ENCODE measurements around the gene KIF3A.

Gene KIF3A

DNA sequence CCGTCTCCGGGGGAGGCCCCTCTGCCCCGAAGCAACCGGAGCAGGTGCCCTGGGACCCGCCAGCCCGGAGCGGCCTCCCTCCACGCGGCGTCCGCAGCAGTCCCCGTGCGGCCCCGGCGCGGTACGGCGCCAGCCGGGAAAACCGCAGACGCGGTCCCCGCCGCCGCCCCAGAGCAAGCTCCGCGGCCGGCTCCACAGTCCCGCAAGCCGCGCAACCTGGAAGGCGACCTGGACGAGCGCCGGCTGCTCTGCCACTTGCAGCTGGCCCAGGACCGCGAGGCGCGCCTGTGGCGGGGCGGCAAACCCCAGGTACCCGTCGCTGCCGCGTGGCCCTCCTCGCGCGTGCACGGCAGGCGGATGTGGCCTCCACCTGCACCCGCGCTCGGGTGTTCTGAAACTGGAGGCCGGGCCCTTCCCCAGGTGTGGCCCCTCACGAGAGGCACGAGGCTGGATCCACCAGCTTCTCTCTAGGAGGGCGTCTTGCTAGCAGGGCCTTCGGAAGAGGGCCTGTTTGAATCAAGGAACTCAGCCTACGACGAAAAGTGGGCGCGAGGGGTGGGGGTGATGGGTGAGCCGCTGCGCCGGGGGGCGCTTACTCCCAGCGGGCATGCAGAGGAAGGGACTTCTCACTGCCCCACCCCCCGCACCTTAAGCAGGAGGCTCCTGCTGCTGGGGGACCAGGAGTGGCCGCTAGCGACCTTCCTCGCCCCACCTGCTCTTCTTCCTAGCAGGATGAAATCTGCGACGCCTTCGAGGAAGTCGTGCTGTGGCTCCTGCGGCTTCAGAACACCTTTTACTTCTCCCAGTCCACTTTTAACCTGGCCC lies 10.5 kb upstream of the KIF3A start:
- Histone ChIP-seq H3K36me3 (ENCODE audit: control insufficient read depth, low read length) (no peaks in the 10 kb centered on the region), H3K4me3 (ENCODE audit: low read length) (peak overlapping the region; percentile 79), H3K27ac (ENCODE audit: low read depth, low read length) (no peak overlapping the region), H3K9me2 (replicated peaks; ENCODE audit: control insufficient read depth, low read length) (no peaks in the 10 kb centered on the region), H4K20me1 (ENCODE audit: control insufficient read depth, insufficient read depth, low read depth, low read length) (no peaks in the 10 kb centered on the region), H3K4me1 (ENCODE audit: control insufficient read depth, low read length) (peaks cover 10% of the 10 kb centered on the region), H3K79me2 (ENCODE audit: control insufficient read depth, low read length) (no peaks in the 10 kb centered on the region), H3K9me3 (ENCODE audit: control insufficient read depth, insufficient read depth, low read length) (no peaks in the 10 kb centered on the region), H3K4me2 (ENCODE audit: low read length) (peak overlapping the region; percentile 88), H3K27me3 (ENCODE audit: control insufficient read depth, low read length) (peaks cover 60% of the 10 kb centered on the region), H3F3A (ENCODE audit: control insufficient read depth, insufficient read depth) (no peaks in the 10 kb centered on the region)
- TF ChIP-seq, protein P1, sequence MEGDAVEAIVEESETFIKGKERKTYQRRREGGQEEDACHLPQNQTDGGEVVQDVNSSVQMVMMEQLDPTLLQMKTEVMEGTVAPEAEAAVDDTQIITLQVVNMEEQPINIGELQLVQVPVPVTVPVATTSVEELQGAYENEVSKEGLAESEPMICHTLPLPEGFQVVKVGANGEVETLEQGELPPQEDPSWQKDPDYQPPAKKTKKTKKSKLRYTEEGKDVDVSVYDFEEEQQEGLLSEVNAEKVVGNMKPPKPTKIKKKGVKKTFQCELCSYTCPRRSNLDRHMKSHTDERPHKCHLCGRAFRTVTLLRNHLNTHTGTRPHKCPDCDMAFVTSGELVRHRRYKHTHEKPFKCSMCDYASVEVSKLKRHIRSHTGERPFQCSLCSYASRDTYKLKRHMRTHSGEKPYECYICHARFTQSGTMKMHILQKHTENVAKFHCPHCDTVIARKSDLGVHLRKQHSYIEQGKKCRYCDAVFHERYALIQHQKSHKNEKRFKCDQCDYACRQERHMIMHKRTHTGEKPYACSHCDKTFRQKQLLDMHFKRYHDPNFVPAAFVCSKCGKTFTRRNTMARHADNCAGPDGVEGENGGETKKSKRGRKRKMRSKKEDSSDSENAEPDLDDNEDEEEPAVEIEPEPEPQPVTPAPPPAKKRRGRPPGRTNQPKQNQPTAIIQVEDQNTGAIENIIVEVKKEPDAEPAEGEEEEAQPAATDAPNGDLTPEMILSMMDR (IDR thresholded peaks at IDR 0.05; ENCODE audit: low read depth, low read length, poor library complexity, severe bottlenecking), result no peak
- no peak for TF ChIP-seq EZH2phosphoT487 (IDR thresholded peaks at IDR 0.05; ENCODE audit: borderline replicate concordance, low read length)

DNA sequence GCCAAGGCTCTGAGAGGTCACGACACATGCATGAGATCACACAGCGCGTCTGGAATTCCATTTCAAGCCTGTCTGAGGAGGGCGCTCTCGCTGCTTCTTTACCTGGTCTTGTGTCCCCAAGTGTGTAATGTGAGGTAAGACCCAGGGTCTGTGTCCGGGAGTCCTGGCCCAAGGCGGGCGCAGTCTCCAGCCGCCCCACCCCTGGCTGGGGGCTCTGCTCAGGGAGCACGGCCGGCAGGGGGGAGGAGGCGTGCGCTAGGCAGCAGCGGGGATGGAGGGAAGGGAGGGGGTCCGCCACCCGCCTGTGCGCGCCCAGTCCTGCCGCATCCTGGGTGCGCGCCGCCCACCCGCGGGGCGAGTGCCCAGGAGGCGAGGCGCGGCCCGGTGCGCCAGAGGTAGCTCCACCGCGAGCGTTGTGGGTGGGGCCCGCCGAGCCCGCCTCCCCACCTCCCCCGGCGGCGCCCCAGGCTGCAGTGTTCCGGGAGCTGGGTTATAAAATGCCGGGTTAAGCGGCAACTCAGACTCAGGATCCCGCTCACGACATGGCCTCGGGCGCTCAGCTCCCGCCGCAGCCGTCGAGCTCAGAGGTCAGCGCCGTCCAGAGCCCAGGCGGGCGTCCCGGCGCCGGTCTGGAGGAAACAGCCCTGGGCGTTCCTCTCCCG lies 9.7 kb upstream of the KIF3A start, which contains the start of gene CCNI2:
CCNI2 (plus strand) TSS at position 473 of the 662 bp plus-strand sequence; CDS start at position 543, 70 bp downstream.
- Histone ChIP-seq H3K79me2 (ENCODE audit: control insufficient read depth, low read length) (no peaks in the 10 kb centered on the region), H3K27me3 (ENCODE audit: control insufficient read depth, low read length) (peaks cover 58% of the 10 kb centered on the region), H3K4me3 (ENCODE audit: low read length) (peak within 1 kb of the TSS; percentile 79), H3F3A (ENCODE audit: control insufficient read depth, insufficient read depth) (no peaks in the 10 kb centered on the region), H3K4me2 (ENCODE audit: low read length) (peak within 1 kb of the TSS; percentile 88), H3K4me1 (ENCODE audit: control insufficient read depth, low read length) (peaks cover 10% of the 10 kb centered on the region), H3K36me3 (ENCODE audit: control insufficient read depth, low read length) (no peaks in the 10 kb centered on the region), H3K27ac (ENCODE audit: low read depth, low read length) (no peak within 1 kb of the TSS), H4K20me1 (ENCODE audit: control insufficient read depth, insufficient read depth, low read depth, low read length) (no peaks in the 10 kb centered on the region), H3K9me2 (replicated peaks; ENCODE audit: control insufficient read depth, low read length) (no peaks in the 10 kb centered on the region), H3K9me3 (ENCODE audit: control insufficient read depth, insufficient read depth, low read length) (no peaks in the 10 kb centered on the region)
- TF ChIP-seq EZH2phosphoT487 (IDR thresholded peaks at IDR 0.05; ENCODE audit: borderline replicate concordance, low read length), result 0 out of 2 replicates have a peak, but pooled peaks have one; percentile 65
- TF ChIP-seq, protein P1 (IDR thresholded peaks at IDR 0.05; ENCODE audit: low read depth, low read length, poor library complexity, severe bottlenecking), result peak; percentile 72

DNA sequence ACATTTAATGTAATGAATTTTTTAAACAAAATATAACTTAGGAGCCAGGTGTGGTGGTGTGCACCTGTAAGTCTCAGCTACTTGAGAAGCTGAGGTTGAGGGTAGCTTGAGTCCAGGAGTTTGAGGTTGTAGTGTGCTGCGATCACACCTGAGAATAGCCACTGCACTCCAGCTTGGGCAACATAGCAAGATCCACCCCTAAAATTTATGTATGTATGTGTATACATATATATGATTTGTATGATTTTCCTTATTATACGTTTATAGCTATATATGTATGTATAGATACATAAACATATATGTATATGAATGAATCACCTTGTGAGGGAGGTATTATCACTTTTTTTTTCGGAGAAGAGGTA lies 9.2 kb upstream of the KIF3A start:
- H3K79me2 ChIP-seq (ENCODE audit: control insufficient read depth, low read length), result no peaks in the 10 kb centered on the region
- H3K4me1 ChIP-seq (ENCODE audit: control insufficient read depth, low read length), result peaks cover 10% of the 10 kb centered on the region
- H3K4me3 ChIP-seq (ENCODE audit: low read length), result peak overlapping the region; percentile 79
- peak overlapping the region; percentile 88 for H3K4me2 ChIP-seq (ENCODE audit: low read length)
- H3K9me3 ChIP-seq (ENCODE audit: control insufficient read depth, insufficient read depth, low read length), result no peaks in the 10 kb centered on the region
- H3K27me3 ChIP-seq (ENCODE audit: control insufficient read depth, low read length), result peaks cover 55% of the 10 kb centered on the region
- no peak overlapping the region for H3K27ac ChIP-seq (ENCODE audit: low read depth, low read length)
- H4K20me1 ChIP-seq (ENCODE audit: control insufficient read depth, insufficient read depth, low read depth, low read length), result no peaks in the 10 kb centered on the region
- TF ChIP-seq, protein P1 (IDR thresholded peaks at IDR 0.05; ENCODE audit: low read depth, low read length, poor library complexity, severe bottlenecking), result no peak
- TF ChIP-seq EZH2phosphoT487 (IDR thresholded peaks at IDR 0.05; ENCODE audit: borderline replicate concordance, low read length), result no peak
- H3K9me2 ChIP-seq (replicated peaks; ENCODE audit: control insufficient read depth, low read length), result no peaks in the 10 kb centered on the region
- H3K36me3 ChIP-seq (ENCODE audit: control insufficient read depth, low read length), result no peaks in the 10 kb centered on the region
- H3F3A ChIP-seq (ENCODE audit: control insufficient read depth, insufficient read depth), result no peaks in the 10 kb centered on the region
